Vagina (tissue), 2 donors: Measurements from ENCODE around the gene ZNF480. TPM values are rescaled to one million over a fixed set of nuclear protein-coding genes. Genes with fewer than 3 reads are reported as not detected.
A peak's percentile ranks its signal among the peaks of the same experiment; 100 is the strongest.

Experiments used
- DNase-seq, 2 donors: peaks; one replicate each; pipeline ENCODE4 v3.0.0-alpha.2; 2017; ENCODE audit errors: extremely low spot score in 2 of 2
- H3K27ac ChIP-seq: fragments of 200-600 bp; sonication (generic); one replicate; pipeline ENCODE4 v1.5.1; 2019
- H3K27me3 ChIP-seq: fragments of 200-600 bp; sonication (generic); one replicate; pipeline ENCODE4 v1.5.1; 2019
- H3K36me3 ChIP-seq, 2 donors: fragments of 200-600 bp; sonication (generic); one replicate each; pipeline ENCODE4 v1.5.1; 2017 to 2019
- H3K4me1 ChIP-seq: fragments of 200-600 bp; sonication (generic); one replicate; pipeline ENCODE4 v1.5.1; 2019
- H3K4me3 ChIP-seq, 2 donors: fragments of 200-600 bp; sonication (generic); 1 replicate in 1 of 2; 2 replicates in 1 of 2; pipeline ENCODE4 v1.5.1; 2016 to 2019
- H3K9me3 ChIP-seq: fragments of 200-600 bp; sonication (generic); one replicate; pipeline ENCODE4 v1.5.1; 2019
- POLR2A ChIP-seq, 2 donors: fragments of 450-650 bp; IDR thresholded peaks; one replicate each; pipeline ENCODE4 v1.6.1; 2017; ENCODE audit warnings: antibody characterized with exemption in 2 of 2, mild to moderate bottlenecking in 2 of 2, moderate library complexity in 2 of 2
- POLR2AphosphoS5 ChIP-seq, 2 donors: sonication (generic); formaldehyde crosslinking; IDR thresholded peaks; one replicate each; pipeline ENCODE4 v1.9.0; 2017; ENCODE audit warnings: antibody characterized with exemption in 2 of 2, mild to moderate bottlenecking in 2 of 2, low read depth in 1 of 2; ENCODE audit not compliant: insufficient read depth in 1 of 2
- intact Hi-C: fragments of 100-400 bp; cut with DNase I; formaldehyde crosslinking; loops from one replicate; pipeline ENCODE4 v1.15.1; 2023
- total RNA-seq: library from RNA; depleted of rRNA; stranded (reverse); fragments of >200 nt; gene quantifications from one replicate; pipeline ENCODE4 v1.2.3, GENCODE V29; 2016
- TF ChIP-seq, protein P1 (sequence below), 3 experiments: fragments of 450-650 bp in 2 of 3; fragments of 200-600 bp in 1 of 3; sonication (generic) in 1 of 3; IDR thresholded peaks; one replicate each; pipeline ENCODE4 v1.5.1; 2017 to 2019; ENCODE audit warnings: antibody characterized with exemption in 3 of 3, mild to moderate bottlenecking in 2 of 3, moderate library complexity in 2 of 3

Gene ZNF480
- total RNA-seq, 1 donor from 2014 or later = 9.1 TPM

GRCh38 chr19:52343548-52343947 is 46.6 kb downstream of the ZNF480 start:
- intact Hi-C loops = no loop called here
- no peaks in the 10 kb centered on the region for H3K27me3 ChIP-seq
- H3K36me3 ChIP-seq = peaks cover 0 to 13% of the 10 kb centered on the region in 2 donors
- TF ChIP-seq, protein P1, sequence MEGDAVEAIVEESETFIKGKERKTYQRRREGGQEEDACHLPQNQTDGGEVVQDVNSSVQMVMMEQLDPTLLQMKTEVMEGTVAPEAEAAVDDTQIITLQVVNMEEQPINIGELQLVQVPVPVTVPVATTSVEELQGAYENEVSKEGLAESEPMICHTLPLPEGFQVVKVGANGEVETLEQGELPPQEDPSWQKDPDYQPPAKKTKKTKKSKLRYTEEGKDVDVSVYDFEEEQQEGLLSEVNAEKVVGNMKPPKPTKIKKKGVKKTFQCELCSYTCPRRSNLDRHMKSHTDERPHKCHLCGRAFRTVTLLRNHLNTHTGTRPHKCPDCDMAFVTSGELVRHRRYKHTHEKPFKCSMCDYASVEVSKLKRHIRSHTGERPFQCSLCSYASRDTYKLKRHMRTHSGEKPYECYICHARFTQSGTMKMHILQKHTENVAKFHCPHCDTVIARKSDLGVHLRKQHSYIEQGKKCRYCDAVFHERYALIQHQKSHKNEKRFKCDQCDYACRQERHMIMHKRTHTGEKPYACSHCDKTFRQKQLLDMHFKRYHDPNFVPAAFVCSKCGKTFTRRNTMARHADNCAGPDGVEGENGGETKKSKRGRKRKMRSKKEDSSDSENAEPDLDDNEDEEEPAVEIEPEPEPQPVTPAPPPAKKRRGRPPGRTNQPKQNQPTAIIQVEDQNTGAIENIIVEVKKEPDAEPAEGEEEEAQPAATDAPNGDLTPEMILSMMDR (IDR thresholded peaks at IDR 0.05) = peak in 1 of 3 experiments; percentile 19
- TF ChIP-seq POLR2AphosphoS5 (IDR thresholded peaks at IDR 0.05; ENCODE audit: insufficient read depth in 1 of 2, low read depth in 1 of 2) (no peak), POLR2A (IDR thresholded peaks at IDR 0.05) (no peak)
- no peak overlapping the region for H3K4me3 ChIP-seq
- DNase-seq = no peak
- H3K4me1 ChIP-seq = no peaks in the 10 kb centered on the region
- H3K9me3 ChIP-seq = no peaks in the 10 kb centered on the region
- H3K27ac ChIP-seq = no peak overlapping the region

- no peaks in the 10 kb centered on the region for H3K9me3 ChIP-seq
- DNase-seq = no peak
- TF ChIP-seq POLR2A (IDR thresholded peaks at IDR 0.05) (no peak), POLR2AphosphoS5 (IDR thresholded peaks at IDR 0.05; ENCODE audit: insufficient read depth in 1 of 2, low read depth in 1 of 2) (no peak)
- TF ChIP-seq, protein P1 (IDR thresholded peaks at IDR 0.05) = no peak
These were observed 48.2 kb downstream of the ZNF480 start for GRCh38 chr19:52345162-52345561.

DNA sequence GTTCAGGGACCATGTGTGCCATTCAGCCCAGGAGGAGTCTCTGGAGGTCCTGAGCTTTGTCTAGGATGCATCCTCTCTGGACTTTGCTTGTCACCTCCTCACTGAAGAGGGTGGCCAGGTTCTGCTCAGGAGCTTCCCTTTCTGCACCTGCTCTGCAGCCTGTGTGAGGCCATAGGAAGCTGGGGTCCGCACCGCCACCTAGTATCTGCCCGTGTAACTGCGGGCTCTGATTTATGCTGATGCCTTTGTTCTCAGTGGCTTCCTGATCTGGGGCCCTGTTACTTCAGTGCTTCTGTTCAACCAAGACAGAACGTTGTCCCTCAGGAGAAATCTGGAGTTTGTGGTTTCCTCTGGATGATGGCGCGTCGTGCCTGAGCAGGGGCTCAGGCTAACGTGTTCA is 54.5 kb downstream of the ZNF480 start:
- intact Hi-C loops = no loop called here
- Histone ChIP-seq H3K36me3 (peaks cover 0 to 53% of the 10 kb centered on the region in 2 donors), H3K4me3 (no peak overlapping the region), H3K27me3 (no peaks in the 10 kb centered on the region), H3K4me1 (no peaks in the 10 kb centered on the region), H3K27ac (no peak overlapping the region), H3K9me3 (no peaks in the 10 kb centered on the region)
- TF ChIP-seq POLR2AphosphoS5 (IDR thresholded peaks at IDR 0.05; ENCODE audit: insufficient read depth in 1 of 2, low read depth in 1 of 2) (no peak), POLR2A (IDR thresholded peaks at IDR 0.05) (no peak)
- TF ChIP-seq, protein P1 (IDR thresholded peaks at IDR 0.05) = no peak
- no peak for DNase-seq

More at GRCh38 chr19:52345162-52345561, 48.2 kb downstream of the ZNF480 start:
- Histone ChIP-seq H3K27ac (no peak overlapping the region), H3K36me3 (peaks cover 0 to 20% of the 10 kb centered on the region in 2 donors), H3K4me1 (no peaks in the 10 kb centered on the region), H3K27me3 (no peaks in the 10 kb centered on the region), H3K4me3 (no peak overlapping the region)
- intact Hi-C loops = no loop called here

GRCh38 chr19:52366414-52366824 is 69.5 kb downstream of the ZNF480 start:
- no peak overlapping the region for H3K27ac ChIP-seq
- TF ChIP-seq, protein P1 (IDR thresholded peaks at IDR 0.05) = no peak
- no peak for TF ChIP-seq POLR2A (IDR thresholded peaks at IDR 0.05)
- no peak for TF ChIP-seq POLR2AphosphoS5 (IDR thresholded peaks at IDR 0.05; ENCODE audit: insufficient read depth in 1 of 2, low read depth in 1 of 2)
- intact Hi-C loops = no loop called here
- no peak overlapping the region for H3K4me3 ChIP-seq
- no peak for DNase-seq
- peaks cover 0 to 16% of the 10 kb centered on the region in 2 donors for H3K36me3 ChIP-seq
- peaks cover 12% of the 10 kb centered on the region for H3K4me1 ChIP-seq
- H3K9me3 ChIP-seq = peaks cover 31% of the 10 kb centered on the region
- no peaks in the 10 kb centered on the region for H3K27me3 ChIP-seq

DNA sequence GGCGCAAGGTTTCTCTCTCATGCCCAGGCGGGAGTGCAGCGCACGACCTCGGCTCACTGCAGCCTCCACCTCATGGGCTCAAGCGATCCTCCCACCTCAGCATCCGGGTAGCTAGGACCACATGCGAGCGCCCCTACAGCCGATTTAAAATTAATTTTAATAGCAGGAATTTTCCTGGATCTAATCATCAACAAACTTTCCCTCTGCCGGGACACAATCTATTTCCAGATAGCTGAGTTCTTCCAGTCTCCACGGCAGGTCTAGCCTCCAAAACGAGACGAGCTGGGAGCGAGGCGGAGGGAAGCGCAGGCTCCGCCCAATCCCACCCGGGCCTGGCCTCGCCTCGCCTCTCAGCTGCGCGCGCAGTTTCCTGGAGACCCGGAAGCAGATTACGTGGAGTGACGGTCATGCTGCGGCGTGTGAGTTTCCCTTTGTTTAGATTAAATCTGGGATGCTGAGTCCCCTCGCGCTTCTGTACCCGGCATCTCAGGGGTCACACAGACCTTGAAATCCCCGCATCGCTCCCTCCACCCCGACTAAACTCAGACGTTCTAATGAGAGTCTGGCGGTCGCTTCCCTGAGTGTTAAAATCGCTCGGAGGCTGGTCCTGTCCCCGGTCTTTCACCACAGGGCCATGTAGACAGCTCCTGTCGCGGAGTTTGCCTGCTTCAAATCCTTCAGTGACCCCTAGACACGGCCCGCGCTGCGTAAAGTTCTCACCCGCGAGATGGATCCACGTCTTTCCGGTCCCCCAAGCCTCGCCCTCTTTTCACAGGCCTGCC is 72.8 kb downstream of the ZNF480 start, which contains the start of gene ZNF880:
Gene ZNF880 (plus strand): TSS at position 365 of the 782 bp plus-strand sequence. CDS start 43 bp downstream, at position 408.
- Histone ChIP-seq H3K27me3 (no peaks in the 10 kb centered on the region), H3K4me1 (peaks cover 16% of the 10 kb centered on the region), H3K4me3 (peak within 1 kb of the TSS; percentile 63 to 85), H3K27ac (peak within 1 kb of the TSS; percentile 77), H3K36me3 (peaks cover 6 to 42% of the 10 kb centered on the region in 2 donors), H3K9me3 (peaks cover 24% of the 10 kb centered on the region)
- intact Hi-C loops = no loop called here
- DNase-seq = peak in 1 of 2 donors; percentile 88
- TF ChIP-seq, protein P1 (IDR thresholded peaks at IDR 0.05) = no peak
- peak; percentile 80 to 94 for TF ChIP-seq POLR2AphosphoS5 (IDR thresholded peaks at IDR 0.05; ENCODE audit: insufficient read depth in 1 of 2, low read depth in 1 of 2)
- TF ChIP-seq POLR2A (IDR thresholded peaks at IDR 0.05) = peak in 1 of 2 donors; percentile 41
